ENCODE results near the gene WNK2.

Gene WNK2

GRCh38 chr9:93186215-93186945 lies 2.4 kb downstream of the WNK2 start:
- no peak for DNase-seq

GRCh38 chr9:93187047-93187446 lies 3.1 kb downstream of the WNK2 start:
- no peak for DNase-seq

- DNase-seq, result no peak
Measured at GRCh38 chr9:93187574-93187973, 3.6 kb downstream of the WNK2 start.

GRCh38 chr9:93188426-93189368 lies 4.8 kb downstream of the WNK2 start:
- no peak for DNase-seq

- no peak for DNase-seq
Measured at GRCh38 chr9:93189369-93190132, 5.6 kb downstream of the WNK2 start.

- DNase-seq, result no peak
Measured at GRCh38 chr9:93190133-93190525, 6.2 kb downstream of the WNK2 start.

- no peak for DNase-seq
Measured at GRCh38 chr9:93190656-93191353, 6.9 kb downstream of the WNK2 start.

- DNase-seq, result no peak
Measured at GRCh38 chr9:93191354-93191660, 7.4 kb downstream of the WNK2 start.

GRCh38 chr9:93192721-93193387 lies 8.9 kb downstream of the WNK2 start:
- DNase-seq, result no peak

- DNase-seq, result peak; percentile 22
Measured at GRCh38 chr9:93193388-93194220, 9.7 kb downstream of the WNK2 start.

- no peak for DNase-seq
Measured at GRCh38 chr9:93194221-93194625, 10.3 kb downstream of the WNK2 start.

GRCh38 chr9:93194641-93195040 lies 10.7 kb downstream of the WNK2 start:
- DNase-seq, result no peak

- DNase-seq, result no peak
Measured at GRCh38 chr9:93196096-93197055, 12.4 kb downstream of the WNK2 start.

- no peak for DNase-seq
Measured at GRCh38 chr9:93197670-93198069, 13.7 kb downstream of the WNK2 start.

GRCh38 chr9:93198117-93198837 lies 14.3 kb downstream of the WNK2 start:
- DNase-seq, result no peak

- no peak for DNase-seq
Measured at GRCh38 chr9:93198838-93199625, 15.1 kb downstream of the WNK2 start.

- no peak for DNase-seq
Measured at GRCh38 chr9:93200449-93200742, 16.5 kb downstream of the WNK2 start.

GRCh38 chr9:93200989-93201334 lies 17.0 kb downstream of the WNK2 start:
- no peak for DNase-seq

All from NCI-H1417 treated with DMSO at 0.1 percent for 48 hours (cell line).